Stimulated activated CD8-positive, alpha-beta memory T cell treated with anti-CD3 and anti-CD28 coated beads, Interleukin-7, amount 100 ng/mL, for 48 hours (primary cell): ENCODE measurements around the gene ZNF846.
A peak's percentile ranks its signal among the peaks of the same experiment; 100 is the strongest.
"Not testable (repeated sequence)": the region's sequence is repeated elsewhere in the genome, so short reads cannot be mapped to it uniquely, and the experiment has no call there.

Experiments used
- DNase-seq, 2 donors: peaks; one replicate each; pipeline ENCODE4 v3.0.0-alpha.2; 2020; ENCODE audit warnings: low read depth in 1 of 2; ENCODE audit errors: extremely low read depth in 1 of 2

Gene ZNF846

DNA sequence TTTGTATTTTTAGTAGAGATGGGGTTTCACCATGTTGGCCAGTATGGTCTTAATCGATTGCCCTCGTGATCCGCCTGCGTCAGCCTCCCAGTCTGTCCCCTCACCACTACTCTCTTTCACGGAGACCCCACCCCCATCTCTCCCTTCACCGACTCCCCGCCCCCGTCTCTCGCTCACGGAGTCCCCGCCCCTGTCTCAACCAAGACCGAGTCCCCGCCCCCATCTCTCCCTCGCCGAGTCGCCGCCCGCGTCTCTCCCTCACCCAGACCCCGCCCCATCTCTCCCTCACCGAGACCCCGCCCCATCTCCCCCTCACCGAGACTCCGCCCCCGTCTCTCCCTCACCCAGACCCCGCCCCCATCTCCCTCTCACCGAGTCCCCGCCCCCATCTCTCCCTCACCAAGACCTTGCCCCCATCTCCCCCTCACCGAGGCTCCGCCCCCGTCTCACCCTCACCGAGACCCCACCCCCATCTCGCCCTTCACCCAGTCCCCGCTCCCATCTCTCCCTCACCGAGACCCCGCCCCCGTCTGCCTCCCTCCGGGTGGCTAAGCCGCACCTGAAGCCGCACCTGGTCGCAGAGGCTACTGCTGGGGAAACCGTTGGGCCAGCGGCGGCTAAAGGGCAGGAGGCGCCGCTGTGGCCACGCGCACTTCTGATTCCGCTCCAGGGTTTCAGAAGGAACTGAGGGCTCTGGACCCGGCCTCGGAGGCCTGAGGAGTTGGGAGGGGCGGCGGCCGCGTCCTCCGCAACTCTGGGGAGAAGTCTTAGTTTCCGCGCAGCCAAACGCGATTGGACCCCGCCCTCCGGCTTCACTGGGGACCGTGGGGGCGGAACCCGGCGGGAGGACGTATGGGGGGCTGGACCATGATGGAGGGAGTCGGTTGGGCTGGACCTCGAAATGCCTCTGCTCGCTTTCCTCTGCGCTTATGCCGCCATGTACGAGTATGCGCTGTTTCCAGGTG lies 17.1 kb upstream of the ZNF846 start:
- peak; percentile 84 to 98 for DNase-seq

DNA sequence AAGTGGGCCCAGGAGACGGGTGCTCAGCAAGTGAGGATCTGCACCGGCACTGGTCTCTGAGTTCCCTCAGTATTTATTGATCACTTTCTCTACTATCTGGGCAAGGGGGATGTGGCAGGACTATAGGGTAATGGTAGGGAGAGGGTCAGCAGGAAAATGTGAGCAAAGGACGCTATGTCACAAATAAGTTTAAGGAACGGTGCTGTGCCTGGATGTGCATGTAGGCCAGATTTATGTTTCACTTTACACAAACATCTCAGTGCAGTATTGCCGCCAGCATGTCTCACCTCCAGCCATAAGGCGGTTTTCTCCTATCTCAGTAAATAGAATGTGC lies 15.6 kb upstream of the ZNF846 start:
- not testable (repeated sequence) for DNase-seq

DNA sequence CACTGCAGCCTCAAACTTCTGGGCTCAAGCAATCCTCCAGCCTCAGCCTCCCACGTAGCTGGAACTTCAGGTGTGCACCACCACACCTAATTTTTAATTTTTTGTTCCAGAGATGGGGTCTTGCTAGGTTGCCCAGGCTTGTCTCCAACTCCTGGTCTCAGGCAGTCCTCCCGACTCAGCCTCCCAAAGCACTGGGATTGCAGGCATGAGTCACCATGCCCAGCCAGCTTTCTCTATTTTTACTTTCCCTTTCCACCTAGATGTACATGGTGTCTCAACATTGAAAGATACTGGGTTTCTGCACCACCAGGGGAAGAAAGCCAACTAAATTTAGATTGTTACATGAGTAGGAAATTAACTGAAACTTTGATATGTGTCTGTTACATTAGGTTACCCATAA lies 13.8 kb upstream of the ZNF846 start:
- no peak for DNase-seq

DNA sequence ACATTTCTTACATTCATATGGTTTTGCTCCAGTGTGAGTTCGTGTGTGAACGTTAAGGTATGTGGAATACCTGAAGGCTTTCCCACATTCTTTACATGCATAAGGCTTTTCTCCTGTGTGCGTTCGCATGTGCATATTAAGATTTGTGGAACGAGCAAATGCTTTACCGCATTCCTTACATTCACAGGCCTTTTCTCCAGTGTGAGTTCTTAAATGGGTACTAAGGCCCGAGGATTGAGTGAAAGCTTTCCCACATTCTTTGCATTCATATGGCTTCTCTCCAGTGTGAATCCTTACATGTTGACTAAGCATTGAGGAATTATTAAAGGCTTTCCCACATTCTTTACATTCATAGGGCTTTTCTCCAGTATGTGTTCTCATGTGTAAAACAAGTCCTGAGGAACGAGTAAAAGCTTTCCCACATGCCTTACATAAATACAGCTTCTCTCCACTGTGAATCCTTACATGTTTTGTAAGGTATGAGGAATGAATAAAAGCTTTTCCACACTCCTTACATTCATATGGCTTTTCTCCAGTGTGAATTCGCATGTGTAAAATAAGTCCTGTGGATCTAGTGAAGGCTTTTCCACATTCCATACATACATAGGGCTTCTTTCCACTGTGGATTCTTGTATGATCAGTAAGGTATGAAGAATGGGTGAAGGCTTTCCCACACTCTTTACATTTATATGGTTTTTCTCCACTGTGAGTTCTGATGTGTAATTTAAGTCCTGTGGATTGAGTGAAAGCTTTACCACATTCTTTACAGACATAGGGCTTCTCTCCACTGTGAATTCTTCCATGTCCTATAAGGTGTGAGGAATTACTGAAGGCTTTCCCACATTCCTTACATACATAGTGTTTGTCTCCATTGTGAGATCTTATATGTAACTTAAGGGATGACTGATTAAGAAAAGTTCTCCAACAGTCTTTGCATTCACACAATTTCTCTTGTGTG lies 10.7 kb downstream of the ZNF846 start:
- DNase-seq = no peak

DNA sequence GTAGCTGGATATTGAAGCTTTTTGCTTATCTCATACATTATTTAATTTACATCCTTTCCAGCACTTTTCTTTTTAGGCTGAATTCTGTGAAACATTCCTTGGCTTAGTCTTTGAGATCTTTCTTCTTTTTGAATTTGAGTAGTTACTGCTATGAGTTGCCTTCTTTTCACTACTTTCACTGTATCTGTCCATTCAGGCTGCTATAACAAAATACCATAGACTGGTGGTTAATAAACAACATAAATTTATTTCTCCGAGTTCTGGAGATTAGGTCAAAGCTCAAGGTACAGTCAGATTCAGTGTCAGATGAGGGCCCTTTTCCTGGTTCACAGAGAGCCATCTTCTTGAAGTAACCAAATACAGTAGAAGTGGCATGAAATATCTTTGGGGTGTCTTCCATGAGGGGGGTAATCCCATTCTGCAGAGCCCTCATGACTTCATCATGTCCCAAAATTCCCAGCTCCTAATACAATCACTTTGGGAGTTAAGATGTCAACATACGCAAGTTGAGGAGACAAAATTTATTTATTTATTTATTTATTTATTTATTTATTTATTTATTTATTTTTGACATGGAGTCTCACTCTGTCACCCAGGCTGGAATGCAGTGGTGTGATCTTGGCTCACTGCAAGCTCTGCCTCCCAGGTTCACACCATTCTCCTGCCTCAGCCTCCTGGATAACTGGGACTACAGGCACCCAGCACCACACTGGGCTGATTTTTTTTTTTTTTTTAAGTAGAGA lies 15.7 kb downstream of the ZNF846 start:
- no peak for DNase-seq

DNA sequence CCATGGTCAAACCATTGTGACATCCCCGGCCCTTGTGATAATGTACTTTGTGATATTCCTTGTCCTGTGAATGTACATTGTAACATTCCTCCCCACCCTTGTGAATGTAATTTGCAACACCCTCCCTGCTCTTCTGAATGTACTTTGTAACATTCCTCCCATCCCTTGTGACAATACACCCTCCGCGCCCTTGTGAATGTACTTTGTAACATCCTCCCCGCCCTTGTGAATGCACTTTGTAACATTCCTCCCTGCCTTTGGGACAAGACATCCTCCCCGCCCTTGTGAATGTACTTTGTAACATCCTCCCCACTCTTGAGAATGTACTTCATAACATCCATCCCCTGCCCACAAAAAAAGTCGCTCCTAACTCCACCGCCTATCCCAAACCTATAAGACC lies 17.1 kb downstream of the ZNF846 start:
- DNase-seq = no peak

DNA sequence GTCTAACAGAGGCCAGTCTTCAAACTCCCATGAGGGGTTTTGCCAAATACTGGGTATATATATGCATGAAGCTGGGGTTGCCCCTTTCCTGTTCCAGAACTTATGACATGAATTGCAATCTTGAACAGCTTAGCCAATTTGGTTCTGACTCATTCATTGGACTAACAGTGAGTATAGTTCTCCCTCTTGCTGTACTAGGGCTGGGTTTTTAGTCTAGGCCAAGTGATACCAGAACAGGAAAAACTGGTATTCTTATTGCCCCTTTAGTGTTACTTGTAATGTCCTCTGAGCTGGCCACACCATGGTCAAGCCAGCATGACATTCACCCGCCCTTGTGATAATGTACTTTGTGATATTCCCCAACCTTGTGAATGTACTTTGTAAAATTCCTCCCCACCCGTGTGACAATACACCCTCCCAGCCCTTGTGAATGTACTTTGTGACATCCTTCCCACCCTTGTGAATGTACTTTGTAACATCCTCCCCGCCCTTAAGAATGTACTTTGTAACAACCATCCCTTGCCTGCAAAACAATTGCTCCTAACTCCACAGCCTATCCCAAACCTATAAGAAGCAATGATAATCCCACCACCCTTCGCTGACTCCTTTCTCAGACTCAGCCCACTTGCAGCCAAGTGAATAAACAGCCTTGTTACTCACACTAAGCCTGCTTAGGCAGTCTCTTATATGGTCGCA lies 26.9 kb downstream of the ZNF846 start:
- no peak for DNase-seq

DNA sequence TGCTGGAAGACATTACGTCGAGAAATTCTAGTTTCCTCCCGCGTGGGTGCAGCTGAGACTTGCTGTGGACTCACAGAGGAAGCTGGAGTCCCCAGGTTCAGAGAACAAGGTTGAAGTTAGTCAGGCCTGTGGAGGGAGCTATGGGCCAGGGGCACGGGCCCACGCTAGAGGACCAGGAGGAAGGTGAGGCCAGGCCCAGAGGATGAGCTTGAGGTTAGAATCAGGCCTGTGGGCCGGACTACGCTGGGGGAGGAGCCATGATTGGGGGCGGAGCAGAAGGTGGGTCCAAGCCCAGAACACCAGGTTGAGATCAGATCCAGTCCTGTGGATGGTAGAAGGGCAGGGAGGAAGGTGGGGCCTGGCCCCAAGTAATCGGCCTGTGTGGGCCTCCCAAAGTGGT lies 32.6 kb downstream of the ZNF846 start:
- DNase-seq = no peak

DNA sequence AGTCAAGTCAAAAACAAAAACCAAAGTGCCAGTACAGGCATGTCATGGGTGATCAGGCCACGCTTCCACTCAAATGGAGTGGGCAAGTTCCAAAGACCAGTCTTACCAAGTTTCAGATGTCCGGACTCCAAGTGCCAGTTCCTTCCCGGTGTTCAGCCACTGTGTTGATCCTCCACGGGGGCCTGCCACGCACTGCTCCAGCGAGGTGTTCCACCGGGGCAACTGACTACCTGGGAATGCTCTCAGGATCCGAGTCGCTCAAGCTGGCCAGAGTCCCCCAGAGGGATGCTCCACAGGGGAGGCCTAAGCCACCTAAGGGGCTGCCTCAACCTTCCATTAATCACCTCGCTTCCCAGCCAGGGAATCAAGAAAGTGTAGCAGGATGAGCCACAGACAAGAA lies 38.5 kb downstream of the ZNF846 start:
- not testable (repeated sequence) for DNase-seq

DNA sequence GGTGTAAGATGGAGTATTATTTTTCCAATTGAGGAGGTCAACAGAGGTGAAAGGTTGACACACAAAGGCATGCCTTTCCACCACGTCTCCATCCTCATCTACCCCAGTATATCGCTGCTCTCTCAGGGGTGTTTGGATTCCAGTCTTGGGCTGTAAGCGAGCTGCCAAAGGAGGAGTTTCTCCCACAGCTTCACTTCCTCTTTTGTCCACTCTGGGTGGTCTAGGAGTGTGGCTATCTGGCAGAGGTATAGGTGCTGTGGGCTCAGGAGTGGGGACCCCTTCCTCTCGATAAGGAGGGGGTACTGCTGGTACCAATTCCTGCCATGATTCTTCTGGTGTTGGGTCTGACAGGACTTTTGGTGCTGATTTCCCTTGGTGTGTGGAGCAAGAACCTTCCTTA lies 39.4 kb downstream of the ZNF846 start:
- DNase-seq = no peak

DNA sequence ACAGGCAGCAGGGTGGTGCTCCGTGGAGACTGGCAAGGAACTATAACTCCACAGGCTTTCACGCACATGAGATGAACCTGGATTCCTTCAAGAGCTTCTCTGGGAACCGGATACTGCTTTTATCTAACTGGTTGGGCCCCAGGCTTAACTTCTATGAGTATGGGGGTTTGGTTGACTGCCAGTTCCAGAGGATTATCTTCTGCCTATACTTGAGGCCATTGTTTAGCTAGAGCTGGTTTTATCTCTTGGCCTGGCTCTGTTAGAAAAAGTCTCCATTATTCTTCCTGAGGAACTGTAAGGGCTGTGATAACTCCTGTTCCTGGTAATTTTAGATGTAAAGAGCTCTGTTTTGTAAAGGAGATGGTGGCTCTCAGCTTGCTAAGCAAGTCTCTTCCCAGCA lies 40.9 kb downstream of the ZNF846 start:
- DNase-seq = no peak

DNA sequence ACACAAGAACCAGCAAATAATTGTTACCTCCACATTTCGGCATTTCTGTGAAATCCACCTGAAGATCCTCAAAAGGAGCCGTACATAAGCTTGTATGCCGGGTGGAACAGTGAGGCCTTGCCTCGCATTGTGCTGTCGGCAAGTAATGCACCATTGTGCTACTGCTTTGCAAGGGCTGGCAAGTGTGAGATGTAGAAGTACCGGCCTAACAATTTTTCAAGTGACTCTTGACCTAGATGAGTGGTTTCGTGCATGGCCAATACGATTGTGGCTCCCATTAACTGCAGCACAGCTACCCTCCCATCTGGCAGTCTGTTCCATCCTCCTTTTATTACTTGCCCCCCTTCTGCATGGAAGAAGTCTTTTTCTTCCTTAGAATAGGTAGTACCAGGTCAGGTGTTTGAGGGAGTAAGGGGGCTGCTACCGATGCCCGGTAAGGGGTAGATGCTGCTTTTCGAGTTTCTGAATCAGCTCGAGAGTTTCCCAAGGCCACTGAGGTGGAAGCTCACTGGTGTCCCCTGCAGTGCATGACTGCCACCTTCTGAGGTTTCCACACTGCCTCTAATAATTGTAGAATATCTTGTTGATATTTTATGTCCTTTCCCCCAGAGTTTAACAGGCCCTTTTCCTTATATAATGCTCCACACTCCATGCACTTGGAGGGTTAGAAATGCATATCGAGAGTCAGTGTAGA lies 42.9 kb downstream of the ZNF846 start:
- not testable (repeated sequence) for DNase-seq

DNA sequence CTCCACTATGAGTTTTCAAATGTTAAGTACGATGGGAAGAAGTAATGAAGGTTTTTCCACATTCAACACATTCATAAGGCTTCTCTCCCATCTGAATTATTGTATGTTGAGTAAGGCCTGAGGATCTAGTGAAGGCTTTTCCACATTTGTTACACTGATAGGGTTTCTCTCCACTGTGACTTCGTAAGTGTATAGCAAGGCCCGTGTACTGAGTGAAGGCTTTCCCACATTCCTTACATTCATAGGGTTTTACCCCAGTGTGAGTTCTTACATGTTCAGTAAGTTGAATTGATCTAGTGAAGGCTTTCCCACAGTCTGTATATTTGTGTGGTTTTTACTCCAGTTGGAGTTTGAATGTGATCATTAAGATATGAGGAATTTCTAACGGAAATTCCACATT lies 44.4 kb downstream of the ZNF846 start:
- DNase-seq = no peak

DNA sequence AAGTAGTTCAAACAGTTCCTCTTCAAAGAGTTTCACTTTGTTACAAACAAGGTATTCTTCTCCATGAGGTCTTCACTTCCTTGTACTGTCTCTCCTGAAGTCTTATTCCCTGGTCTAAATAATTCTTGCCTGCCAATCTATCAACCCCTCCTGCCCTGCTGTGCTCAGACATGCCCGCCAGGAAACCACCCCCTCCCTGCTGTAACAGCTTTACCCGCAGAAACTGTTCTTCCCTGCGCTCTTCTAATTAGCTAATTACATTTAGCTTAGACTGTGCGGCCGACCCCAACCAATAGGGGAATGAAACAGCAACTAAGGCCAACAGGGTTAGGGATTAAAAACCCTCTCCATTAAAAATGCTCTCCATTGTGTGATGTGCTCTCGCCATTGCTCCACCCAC lies 46.7 kb downstream of the ZNF846 start:
- DNase-seq = no peak

DNA sequence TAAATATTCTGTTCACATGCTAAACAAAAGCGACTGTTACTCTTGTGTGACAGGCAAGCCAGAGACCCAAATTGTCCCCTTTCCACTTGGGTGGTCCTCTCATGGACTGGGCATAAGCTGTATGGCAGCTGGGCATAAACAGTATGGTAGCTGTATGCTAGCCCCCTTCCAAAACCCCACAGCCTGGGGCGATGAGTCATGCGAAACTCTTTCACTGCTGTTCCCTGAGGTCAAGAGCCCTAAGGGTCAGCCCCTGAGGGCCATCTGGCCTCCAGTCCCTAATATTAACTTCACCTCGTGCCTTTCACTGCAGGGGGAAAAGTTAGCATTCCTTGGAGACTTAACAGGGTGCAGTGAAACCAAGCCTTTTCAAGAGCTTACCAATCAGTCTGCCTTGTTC lies 48.0 kb downstream of the ZNF846 start:
- DNase-seq = no peak

DNA sequence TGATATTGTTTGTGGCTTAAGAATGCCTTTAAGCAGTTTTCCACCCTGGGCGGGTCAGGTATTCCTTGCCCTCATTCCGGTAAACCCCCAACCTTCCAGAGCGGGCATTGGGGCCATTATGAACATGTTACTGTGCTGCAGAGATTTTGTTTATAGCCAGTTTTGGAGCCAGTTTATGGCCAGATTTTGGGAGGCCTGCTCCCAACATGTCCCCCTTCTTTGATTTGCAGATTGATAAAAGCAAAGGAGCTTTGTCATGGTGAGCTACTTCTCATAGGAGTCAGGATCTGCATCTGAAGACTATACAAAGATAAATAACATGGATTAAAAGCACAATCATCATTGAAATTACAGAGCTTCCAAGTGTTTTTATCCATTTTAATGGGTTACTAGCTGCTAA lies 56.7 kb downstream of the ZNF846 start:
- DNase-seq = no peak

DNA sequence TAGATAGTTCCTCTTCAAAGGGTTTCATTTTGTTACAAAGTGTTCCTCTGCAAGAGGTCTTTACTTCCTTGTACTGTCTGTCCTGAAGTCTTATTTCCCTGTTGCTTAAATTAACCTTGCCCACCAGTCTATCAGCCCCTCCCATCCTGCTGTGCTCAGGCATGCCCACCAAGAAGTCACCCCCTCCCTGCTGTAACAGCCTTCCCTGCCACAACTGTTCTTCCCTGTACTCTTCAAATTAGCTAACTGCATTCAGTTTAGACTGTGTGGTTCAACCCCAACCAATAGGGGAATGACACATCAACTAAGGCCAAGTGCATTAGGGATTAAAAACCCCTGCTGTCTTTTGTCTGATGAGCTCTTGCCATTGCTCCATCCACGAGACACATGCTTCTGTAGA lies 59.2 kb downstream of the ZNF846 start:
- DNase-seq = no peak

DNA sequence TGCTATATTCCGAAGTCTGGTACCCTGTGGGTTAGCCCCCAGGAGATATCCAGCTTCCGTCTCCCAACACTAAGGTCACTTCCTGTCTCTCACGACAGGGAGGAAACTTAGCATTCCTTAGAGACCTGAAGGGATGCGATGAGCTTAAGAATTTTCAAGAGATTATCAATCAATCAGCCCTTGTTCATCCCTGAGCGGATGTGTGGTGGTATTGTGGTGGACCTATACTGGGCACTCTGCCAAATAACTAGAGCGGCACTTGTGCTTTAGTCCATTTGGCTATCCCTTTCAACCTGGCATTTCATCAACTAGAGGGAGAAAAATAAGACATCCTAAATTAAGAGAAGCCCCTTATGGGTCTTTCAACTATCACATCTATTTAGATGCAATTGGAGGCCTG lies 62.7 kb downstream of the ZNF846 start:
- no peak for DNase-seq

DNA sequence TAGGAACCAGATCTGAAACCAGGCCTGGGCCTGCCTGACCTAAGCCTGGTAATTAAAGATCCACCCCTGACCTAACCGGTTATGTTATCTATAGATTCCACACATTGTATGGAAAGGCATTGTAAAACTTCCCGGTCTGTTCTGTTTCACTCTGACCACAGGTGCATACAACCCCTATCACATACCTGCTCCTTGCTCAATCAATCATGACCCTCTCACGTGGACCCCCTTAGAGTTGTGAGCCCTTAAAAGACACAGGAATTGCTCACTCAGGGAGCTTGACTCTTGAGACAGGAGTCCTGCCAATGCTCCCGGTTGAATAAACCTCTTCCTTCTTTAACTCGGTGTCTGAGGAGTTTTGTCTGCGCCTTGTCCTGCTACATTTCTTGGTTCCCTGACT lies 66.4 kb downstream of the ZNF846 start:
- DNase-seq = no peak
